HG03097 (cell line): Measurements from ENCODE around the gene SNX25.
"Not testable (repeated sequence)": the region's sequence is repeated elsewhere in the genome, so short reads cannot be mapped to it uniquely, and the experiment has no call there.

Source experiments
- ATAC-seq: cut with Tn5 transposase; IDR thresholded peaks from one replicate; pipeline ENCODE4 v1.9.1; 2021; ENCODE audit not compliant: unreplicated experiment, low FRiP score

Gene SNX25

DNA sequence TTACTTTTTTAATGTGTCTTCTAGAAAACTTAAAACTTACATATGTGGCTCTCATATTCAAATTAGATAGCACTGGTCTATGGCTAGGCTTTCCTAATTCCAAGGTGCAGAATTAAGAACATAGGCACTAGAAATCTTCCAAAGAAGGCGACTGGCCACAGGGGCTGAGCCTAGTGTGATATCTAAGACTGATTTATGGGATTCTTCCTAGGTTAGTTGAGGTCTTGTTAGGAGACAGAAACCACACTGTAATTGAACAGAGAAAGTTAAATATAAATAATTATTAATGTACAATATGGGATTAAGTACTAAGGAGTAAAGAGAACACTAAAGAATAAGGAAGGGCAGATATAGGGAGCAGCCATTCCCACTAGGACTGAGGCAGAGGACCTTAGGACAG, 48.3 kb downstream of the SNX25 start:
- no peak for ATAC-seq

- not testable (repeated sequence) for ATAC-seq
These were observed 49.3 kb downstream of the SNX25 start for GRCh38 chr4:185258741-185259140.

GRCh38 chr4:185259719-185260118, 50.3 kb downstream of the SNX25 start:
- no peak for ATAC-seq

DNA sequence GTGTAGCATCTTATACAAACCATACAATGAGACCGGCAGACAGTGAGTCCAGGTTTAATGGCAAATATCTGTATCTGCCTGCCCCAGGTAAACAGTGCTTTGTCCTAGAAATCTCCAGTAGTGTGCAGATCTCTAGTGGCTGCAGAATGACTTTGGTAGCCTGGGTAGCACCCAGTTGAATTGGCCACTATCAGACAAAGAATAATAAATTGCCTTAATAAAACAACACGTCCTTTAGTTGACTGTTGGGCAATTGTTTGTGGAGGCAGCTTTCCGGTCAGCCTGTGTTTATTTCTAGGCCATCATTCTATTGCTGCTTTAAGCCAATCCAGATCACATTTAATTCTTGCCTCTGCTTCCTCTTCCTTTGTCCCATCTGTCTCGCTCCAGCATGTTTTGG, 52.5 kb downstream of the SNX25 start:
- ATAC-seq, result no peak

DNA sequence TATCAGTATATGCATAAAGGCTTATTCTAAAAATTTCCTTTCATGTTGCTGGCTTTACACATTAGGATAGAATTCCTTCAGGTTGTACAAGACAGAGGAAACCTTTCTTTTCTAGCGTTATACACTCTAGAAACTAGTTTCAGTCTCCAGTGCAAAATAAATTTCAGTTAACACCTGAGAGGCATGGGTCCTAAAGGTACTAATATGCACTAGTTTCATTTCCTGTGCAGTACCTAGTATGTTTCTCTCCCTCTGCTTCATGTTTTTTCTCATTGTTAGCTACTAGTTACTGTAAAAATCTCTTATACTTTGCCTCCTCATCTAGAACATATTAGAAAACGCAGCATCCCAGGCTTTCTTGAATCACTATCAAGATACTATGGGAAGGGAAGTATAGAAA, 54.0 kb downstream of the SNX25 start:
- peak; percentile 52 for ATAC-seq

DNA sequence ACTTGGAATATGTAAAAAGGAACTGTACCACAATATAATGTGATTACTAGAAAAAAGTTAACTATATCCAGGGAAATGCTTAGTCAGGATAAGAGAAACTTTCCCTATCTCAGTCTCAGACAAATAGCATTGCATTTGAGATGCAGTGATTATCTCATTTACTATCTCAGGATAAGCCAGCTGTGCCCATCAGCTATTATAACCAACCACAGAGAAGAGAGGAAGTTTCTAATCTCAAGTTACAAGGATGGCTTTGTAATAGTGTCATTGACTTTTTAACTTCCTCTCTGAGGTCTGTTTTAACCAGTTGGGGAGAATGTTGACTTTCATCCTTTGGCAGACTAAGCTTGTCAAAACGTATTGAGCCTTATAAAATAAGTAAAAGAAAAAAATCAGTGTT, 56.5 kb downstream of the SNX25 start:
- ATAC-seq, result peak; percentile 61

GRCh38 chr4:185269286-185269685, 59.9 kb downstream of the SNX25 start:
- ATAC-seq, result no peak

- no peak for ATAC-seq
These were observed 60.6 kb downstream of the SNX25 start for GRCh38 chr4:185270037-185270436.

DNA sequence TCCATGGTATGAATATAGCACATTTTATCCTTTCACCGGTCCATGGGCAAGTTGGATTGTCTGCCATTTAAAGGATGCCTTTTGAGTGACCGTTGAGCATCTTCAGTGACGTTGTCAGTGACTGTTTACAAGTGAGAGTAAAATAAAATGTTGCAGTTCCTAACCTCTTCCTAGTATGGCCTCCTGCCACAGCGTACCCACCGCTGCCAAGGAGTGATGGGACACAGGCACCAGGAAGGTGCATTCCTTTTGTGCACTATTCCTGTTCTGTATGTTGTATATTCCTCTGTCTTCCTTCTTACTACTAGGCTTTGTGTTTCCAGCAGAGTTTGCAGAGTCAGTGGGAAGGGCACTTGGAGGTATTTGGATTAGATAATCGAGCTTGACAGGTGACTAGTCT, 61.5 kb downstream of the SNX25 start:
- no peak for ATAC-seq

GRCh38 chr4:185272245-185272644, 62.8 kb downstream of the SNX25 start:
- no peak for ATAC-seq

- ATAC-seq, result no peak
These were observed 66.1 kb downstream of the SNX25 start for GRCh38 chr4:185275501-185275900.

- ATAC-seq, result no peak
These were observed 66.6 kb downstream of the SNX25 start for GRCh38 chr4:185276036-185276435.

DNA sequence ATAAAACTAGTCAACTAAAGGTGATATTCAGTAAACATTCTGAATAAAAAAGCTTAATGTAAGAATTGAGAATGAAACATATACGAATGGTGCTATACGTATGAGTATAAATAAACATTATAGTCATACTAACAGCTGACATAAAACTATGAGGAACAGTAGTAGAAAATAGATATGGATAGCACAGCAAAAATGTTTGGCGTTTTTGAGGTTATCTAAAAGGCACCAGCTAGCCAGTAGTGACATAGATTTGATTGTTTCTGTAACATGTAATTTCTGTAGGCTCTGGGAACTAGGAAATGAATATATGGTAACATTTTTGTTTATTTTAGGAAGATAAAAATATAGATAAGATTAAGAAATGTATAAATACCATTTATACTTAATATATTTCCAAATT, 69.3 kb downstream of the SNX25 start:
- no peak for ATAC-seq

DNA sequence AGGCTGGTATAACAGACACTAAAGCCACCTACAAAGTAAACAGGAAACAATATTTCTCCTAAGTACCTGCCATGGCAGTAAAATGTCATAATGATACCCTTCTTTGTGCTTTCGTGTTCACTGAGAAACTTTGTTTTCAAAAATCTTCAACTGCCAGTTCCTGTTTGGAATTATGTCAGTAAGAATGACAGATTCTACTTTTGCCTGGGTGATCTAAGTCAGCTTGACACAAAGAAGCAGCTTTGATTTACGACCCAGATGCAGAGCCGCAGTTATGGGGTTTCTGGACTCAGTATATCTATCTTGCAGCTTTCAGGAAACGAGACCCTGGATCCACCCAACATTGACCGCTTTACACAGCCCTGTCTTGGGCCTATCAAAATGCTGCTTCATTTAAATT, 71.2 kb downstream of the SNX25 start:
- ATAC-seq, result no peak

DNA sequence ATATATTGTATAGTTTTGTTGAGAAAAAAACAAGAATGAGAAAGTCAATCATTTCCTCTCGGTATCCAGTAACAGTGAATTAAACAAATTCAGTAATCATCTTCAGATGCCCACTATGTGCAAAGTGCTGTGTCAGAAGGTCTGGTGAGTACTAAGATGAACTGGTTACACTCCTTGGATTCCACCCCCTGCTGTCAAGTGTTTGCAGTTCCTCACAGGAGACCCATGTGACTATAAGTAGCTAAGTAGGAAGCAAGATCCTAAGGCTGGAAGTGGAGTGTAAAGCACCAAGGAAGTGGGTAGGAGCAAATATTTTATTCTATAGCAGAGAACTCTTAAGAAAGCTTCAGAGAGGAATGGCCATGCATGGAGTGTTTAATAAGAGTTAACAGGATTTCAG, 73.6 kb downstream of the SNX25 start:
- ATAC-seq, result no peak

DNA sequence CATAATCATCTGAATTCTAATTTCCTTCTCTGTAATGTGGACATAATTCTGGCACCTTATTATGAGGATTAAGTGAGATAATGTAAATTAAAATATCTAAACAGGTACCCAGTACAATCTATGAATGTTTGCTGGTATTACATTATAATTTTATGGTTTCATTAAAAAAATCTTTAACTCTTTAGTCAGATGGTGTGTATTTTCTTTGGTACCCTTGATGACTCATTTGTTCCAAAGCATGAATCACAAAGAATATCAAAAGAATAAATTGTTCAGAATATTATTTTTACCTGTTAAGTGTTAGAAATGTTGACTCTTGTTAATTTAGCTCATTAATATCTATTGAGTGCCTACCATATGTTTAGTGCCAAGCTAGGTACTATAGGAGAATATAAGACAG, 74.3 kb downstream of the SNX25 start:
- ATAC-seq, result no peak

DNA sequence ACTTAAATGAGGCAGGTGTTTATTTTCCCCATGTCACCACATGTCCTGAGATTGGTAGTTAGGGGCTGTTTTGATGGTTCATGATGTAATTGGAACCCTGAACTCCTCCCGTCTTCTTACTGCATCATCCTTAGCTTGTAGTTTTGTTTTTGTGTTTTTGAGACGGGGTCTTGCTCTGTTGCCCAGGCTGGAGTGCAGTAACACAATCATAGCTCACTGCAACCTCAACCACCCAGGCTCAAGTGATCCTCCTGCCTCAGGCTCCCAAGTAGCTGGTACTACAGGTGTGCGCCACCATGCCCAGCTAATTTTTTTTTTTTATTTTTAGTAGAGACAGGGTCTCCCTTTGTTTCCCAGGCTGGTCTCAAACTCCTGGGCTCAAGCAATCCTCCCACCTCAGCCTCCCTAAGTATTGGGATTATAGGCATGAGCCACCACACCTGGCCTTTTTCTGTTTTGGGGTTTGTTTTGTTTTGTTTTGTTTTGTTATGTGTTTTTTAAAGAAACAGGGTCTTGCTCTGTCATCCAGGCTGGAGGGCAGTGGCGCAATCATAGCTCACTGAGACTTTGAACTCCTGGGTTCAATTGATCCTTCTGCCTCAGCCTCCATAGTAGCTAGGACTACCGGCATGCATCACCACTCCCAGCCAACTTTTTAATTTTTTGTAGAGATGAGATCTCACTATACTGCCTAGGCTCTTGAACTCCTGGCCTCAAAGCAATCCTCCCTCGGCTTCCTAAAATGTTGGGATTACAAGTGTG, 76.4 kb downstream of the SNX25 start:
- no peak for ATAC-seq

DNA sequence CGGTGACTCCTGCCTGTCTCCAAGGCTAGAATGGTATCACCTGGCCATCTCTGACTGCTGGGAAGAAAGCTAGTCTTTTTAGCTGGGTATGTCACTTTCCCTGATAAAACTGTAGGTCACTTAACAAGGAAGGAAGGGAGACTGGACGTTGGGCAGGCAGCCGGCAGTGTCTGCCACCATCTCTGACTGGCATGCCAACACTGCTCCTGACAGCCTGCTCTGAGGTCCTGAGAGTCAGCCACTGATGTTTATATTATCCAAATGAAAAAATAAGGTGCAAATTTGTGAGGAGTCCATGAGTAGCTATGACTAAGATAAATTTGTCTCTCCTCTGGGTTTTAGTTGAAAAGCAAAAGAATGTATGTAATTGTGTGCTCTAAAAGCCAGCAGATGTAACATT, 77.2 kb downstream of the SNX25 start:
- no peak for ATAC-seq

GRCh38 chr4:185287031-185287430, 77.6 kb downstream of the SNX25 start:
- no peak for ATAC-seq

DNA sequence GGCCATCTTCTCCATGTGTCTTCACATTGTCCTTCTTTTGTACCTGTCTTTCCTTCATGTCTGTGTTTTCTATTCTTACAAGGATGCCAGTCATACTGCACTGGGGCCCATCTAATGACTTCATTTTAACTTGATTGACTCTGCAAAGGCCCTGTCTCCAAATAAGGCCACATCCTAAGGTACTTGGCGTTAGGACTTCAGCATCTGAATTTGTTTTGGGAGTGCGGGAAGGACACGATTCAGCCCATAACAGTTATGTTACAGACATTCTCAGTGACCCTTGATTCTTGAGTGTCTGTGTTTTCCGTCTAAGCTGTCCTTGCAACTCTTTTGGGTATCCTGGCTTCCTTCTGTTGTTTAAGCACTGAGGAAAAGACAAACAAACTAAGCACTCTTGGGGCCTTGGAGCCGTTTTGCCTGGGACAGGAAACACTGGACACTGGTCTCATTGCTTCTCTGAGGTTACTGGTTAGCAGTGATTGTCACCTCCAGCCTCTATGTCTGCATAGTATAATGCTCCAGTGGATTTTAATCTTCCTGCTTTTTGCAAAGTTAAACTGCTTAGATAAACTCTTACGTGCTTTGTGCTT, 80.7 kb downstream of the SNX25 start:
- ATAC-seq, result no peak

GRCh38 chr4:185290656-185291055, 81.3 kb downstream of the SNX25 start:
- no peak for ATAC-seq

- ATAC-seq, result no peak
These were observed 83.8 kb downstream of the SNX25 start for GRCh38 chr4:185293202-185293601.
